Measurements from ENCODE around the gene FDX2. TPM values are rescaled to one million over a fixed set of nuclear protein-coding genes. Genes with fewer than 3 reads are reported as not detected.

Gene FDX2
- total RNA-seq, 2 donors from 2014 or later: 20.9 to 29.9 TPM

DNA sequence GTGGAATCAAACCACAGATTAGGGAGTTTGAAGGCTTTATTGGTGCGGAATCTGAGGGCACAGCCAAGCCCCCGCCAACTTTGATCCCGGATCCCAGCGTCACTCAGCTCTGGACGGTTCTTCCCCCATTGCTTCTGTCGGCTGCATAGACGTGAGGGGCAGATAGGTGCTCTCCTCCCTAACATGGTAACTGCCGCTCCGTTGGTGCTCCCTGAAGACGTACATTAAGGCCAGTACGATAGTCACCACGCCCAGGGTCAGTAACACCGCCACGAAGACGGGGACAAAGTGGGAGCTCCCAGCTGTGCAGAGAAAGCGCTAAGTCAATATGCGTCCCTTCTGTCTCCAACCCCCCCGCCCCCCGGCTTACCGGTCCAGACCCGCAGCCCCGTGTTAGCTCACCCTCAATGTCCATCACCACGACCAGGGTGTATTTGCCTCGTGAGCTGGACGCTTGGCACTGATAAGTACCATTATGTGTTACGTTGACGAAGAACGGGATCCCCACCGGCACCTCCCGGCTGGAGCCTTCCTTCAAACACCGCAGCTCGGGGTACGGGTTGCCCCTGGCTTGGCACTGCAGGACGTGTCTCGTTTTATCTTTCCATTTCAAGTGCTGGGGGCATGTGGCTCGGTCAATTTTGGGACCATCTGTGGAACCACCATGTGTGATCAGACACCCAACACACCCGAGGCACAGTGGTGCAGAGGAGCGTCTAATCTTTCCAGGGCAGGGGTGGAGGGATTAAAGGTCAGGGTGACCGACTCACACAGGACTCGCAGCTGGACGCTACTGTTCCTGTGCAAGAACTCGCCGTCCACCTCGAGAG is 18.2 kb upstream of the FDX2 start:
- DNase-seq (ENCODE audit: low spot score): no peak
- H3K36me3 ChIP-seq: peaks cover 0 to 5% of the 10 kb centered on the region in 2 donors
- H3K4me3 ChIP-seq: peak overlapping the region; percentile 73 to 81
- no peaks in the 10 kb centered on the region for H3K9me3 ChIP-seq
- TF ChIP-seq POLR2AphosphoS5 (IDR thresholded peaks at IDR 0.05) (no peak), POLR2A (IDR thresholded peaks at IDR 0.05) (no peak)
- TF ChIP-seq, protein P1, sequence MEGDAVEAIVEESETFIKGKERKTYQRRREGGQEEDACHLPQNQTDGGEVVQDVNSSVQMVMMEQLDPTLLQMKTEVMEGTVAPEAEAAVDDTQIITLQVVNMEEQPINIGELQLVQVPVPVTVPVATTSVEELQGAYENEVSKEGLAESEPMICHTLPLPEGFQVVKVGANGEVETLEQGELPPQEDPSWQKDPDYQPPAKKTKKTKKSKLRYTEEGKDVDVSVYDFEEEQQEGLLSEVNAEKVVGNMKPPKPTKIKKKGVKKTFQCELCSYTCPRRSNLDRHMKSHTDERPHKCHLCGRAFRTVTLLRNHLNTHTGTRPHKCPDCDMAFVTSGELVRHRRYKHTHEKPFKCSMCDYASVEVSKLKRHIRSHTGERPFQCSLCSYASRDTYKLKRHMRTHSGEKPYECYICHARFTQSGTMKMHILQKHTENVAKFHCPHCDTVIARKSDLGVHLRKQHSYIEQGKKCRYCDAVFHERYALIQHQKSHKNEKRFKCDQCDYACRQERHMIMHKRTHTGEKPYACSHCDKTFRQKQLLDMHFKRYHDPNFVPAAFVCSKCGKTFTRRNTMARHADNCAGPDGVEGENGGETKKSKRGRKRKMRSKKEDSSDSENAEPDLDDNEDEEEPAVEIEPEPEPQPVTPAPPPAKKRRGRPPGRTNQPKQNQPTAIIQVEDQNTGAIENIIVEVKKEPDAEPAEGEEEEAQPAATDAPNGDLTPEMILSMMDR (IDR thresholded peaks at IDR 0.05): no peak
- H3K27ac ChIP-seq: peak overlapping the region; percentile 87 to 92
- H3K4me1 ChIP-seq (replicated peaks): peaks cover 13% of the 10 kb centered on the region
- no peaks in the 10 kb centered on the region for H3K27me3 ChIP-seq (replicated peaks; ENCODE audit: insufficient read depth)
- 2% methylated on average over 42 of the region's 44 CpGs for WGBS
- intact Hi-C loops (cut with DNase I): loop anchor here (2.0 kb wide), 1 partner anchor 47 kb away; the partner anchor contains the start of gene TYK2

DNA sequence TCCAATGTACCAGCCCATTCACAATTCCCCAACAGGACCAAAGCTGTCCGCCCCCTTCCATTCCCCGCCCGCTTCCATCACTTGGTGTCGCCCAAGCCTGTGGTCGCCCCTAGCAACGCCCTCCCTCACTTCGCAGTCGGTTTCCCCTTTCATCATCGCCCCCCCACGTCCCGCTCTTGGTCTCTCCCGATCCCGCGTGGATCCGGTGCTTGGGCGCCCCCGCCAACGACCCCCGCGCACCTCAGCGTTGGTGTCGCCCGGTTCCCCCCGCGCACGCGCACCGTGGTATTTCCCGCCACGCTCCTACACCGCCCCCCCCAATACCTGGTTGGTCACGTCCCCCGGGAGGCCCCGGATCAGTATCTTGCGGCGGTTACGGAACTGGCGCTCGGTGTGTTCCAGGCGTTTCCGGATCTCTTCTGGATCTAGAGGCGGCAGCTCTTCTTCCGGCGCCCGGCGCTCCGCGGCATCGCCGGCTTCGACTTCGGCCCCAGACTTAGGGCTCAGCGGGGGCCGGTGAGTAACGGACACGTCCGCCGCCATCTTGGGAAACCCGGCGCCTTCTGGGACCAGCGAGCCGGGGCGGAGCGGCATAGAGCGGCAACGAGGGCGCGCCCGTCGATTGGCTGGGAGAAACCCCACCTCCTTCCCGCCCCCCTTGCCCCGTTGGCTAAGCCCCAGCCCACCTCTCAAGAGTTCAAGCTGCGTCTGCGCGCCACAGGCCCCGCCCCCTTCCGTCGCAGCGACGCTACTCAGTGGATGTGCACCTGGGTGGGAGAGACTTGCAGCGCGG is 17.3 kb upstream of the FDX2 start, which contains the start of gene RAVER1:
Gene RAVER1, minus strand, starts transcription at position 565 of the 793 bp plus-strand sequence. Its CDS starts 22 bp downstream, at position 543.
- under 1% methylated on average over 56 of the region's 82 CpGs for WGBS

DNA sequence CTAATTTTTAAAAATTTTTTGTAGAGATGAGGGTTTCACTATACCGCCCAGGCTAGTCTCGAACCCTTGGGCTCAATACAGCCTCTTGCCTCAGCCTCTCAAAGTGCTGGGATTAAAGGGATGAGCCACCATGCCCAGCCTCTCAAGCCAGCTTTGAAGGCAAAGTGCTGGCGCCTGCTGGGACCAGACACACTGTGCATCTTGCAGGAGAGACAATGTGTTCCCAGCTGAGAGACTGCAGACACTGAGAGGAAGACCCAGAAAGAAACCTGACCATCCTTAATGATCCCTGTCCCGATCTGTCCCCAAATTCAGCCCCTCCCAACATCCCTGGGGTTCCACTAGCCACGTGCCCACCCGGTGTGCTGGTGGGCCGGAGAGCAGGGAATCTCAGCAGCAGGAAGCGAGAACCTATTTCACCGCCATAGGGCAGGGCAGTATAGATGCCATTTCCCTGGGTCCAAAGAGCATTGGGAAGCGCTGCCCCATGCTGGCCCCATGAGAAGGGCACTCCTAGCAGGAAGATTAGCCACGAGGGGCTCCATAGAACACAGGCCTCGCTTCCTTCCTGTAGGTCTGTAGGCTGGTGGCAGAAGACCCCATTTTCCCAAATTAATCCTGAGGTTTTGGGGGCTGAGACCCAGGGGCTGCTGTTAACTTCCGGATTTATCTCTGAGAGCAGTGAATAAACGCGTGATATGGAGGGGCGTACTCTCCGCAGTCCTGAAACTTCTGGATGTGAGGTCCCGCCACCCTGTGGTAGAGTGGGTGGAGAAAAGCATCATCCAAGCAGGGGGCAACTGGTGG is 16.5 kb upstream of the FDX2 start:
- TF ChIP-seq, protein P1 (IDR thresholded peaks at IDR 0.05): no peak
- TF ChIP-seq POLR2AphosphoS5 (IDR thresholded peaks at IDR 0.05): no peak
- TF ChIP-seq POLR2A (IDR thresholded peaks at IDR 0.05): no peak
- H3K27ac ChIP-seq: peak overlapping the region in 1 of 2 donors; percentile 92
- H3K36me3 ChIP-seq: peaks cover 0 to 20% of the 10 kb centered on the region in 2 donors
- intact Hi-C loops (cut with DNase I): loop anchor here (2.0 kb wide), 1 partner anchor 48 kb away; the partner anchor contains the start of gene TYK2
- no peaks in the 10 kb centered on the region for H3K27me3 ChIP-seq (replicated peaks; ENCODE audit: insufficient read depth)
- no peaks in the 10 kb centered on the region for H3K9me3 ChIP-seq
- DNase-seq (ENCODE audit: low spot score): no peak
- H3K4me3 ChIP-seq: peak overlapping the region; percentile 73 to 81
- H3K4me1 ChIP-seq (replicated peaks): peaks cover 13% of the 10 kb centered on the region
- WGBS: 31% methylated on average over 18 of the region's 18 CpGs

More for the DNA sequence above, 17.3 kb upstream of the FDX2 start, which contains the start of gene RAVER1:
- Histone ChIP-seq H3K27ac (peak within 1 kb of the TSS; percentile 87 to 92), H3K36me3 (peaks cover 0 to 12% of the 10 kb centered on the region in 2 donors), H3K9me3 (no peaks in the 10 kb centered on the region), H3K27me3 (replicated peaks; ENCODE audit: insufficient read depth) (no peaks in the 10 kb centered on the region), H3K4me1 (replicated peaks) (peaks cover 13% of the 10 kb centered on the region), H3K4me3 (peak within 1 kb of the TSS; percentile 73 to 81)
- intact Hi-C loops (cut with DNase I): loop anchor here (2.0 kb wide), 1 partner anchor 48 kb away; the partner anchor contains the start of gene TYK2
- DNase-seq (ENCODE audit: low spot score): peak; percentile 97
- TF ChIP-seq POLR2A (IDR thresholded peaks at IDR 0.05): peak; percentile 50
- TF ChIP-seq, protein P1 (IDR thresholded peaks at IDR 0.05): no peak
- peak; percentile 92 for TF ChIP-seq POLR2AphosphoS5 (IDR thresholded peaks at IDR 0.05)

DNA sequence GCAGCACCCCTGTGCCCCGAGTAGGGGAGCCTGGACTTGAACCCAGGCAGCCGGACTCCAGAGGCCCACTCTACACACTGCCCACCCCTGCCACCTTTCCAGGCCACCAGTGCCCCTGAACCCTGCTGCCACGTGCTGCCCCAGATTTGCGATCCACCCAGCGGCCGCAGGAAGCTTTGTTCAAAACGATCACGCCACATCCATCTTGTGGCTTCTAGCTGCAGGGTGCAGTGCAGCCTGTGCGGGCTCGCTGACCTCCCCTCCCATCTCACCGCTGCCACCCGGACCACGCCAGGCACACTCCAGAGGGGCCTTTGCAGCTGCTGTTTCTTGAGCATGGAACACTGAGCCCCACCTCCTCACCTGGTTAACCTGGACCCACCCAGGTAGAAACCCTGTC is 13.7 kb upstream of the FDX2 start:
- H3K27me3 ChIP-seq (replicated peaks; ENCODE audit: insufficient read depth): no peaks in the 10 kb centered on the region
- no peaks in the 10 kb centered on the region for H3K9me3 ChIP-seq
- WGBS: 91% methylated on average over 13 of the region's 13 CpGs
- no peak for DNase-seq (ENCODE audit: low spot score)
- peaks cover 11% of the 10 kb centered on the region for H3K4me1 ChIP-seq (replicated peaks)
- no peak overlapping the region for H3K4me3 ChIP-seq
- TF ChIP-seq POLR2AphosphoS5 (IDR thresholded peaks at IDR 0.05) (no peak), POLR2A (IDR thresholded peaks at IDR 0.05) (no peak)
- TF ChIP-seq, protein P1 (IDR thresholded peaks at IDR 0.05): no peak
- no peak overlapping the region for H3K27ac ChIP-seq
- intact Hi-C loops (cut with DNase I): no loop called here
- H3K36me3 ChIP-seq: peaks cover 5 to 40% of the 10 kb centered on the region in 2 donors

Data from prostate gland (tissue), 2 donors.